Esophagus squamous epithelium (tissue), 5 donors: ENCODE data around the gene ADCY5. TPM values are rescaled to one million over a fixed set of nuclear protein-coding genes. Genes with fewer than 3 reads are reported as not detected.
A peak's percentile ranks its signal among the peaks of the same experiment; 100 is the strongest.

ENCODE experiments used
- DNase-seq: peaks from one replicate; lab custom pipeline; 2025; lab: John Stamatoyannopoulos, UW
- H3K27ac ChIP-seq, 4 donors: fragments of 200-600 bp; sonication (generic); one replicate each; pipeline ENCODE4 v1.5.1; 2016 to 2019; ENCODE audit warnings: mild to moderate bottlenecking in 1 of 4
- H3K27me3 ChIP-seq, 4 donors: fragments of 200-600 bp; sonication (generic); 1 replicate in 3 of 4; 2 replicates in 1 of 4; pipeline versions ENCODE4 v1.5.1 to v1.6.0; 2017 to 2021; ENCODE audit warnings: antibody characterized with exemption in 1 of 4
- H3K36me3 ChIP-seq, 3 donors: fragments of 200-600 bp; sonication (generic); one replicate each; pipeline ENCODE4 v1.5.1; 2016 to 2019
- H3K4me1 ChIP-seq, 3 donors: fragments of 200-600 bp; sonication (generic); one replicate each; pipeline ENCODE4 v1.5.1; 2017 to 2019
- H3K4me3 ChIP-seq, 4 donors: fragments of 200-600 bp; sonication (generic); 1 replicate in 3 of 4; 2 replicates in 1 of 4; pipeline ENCODE4 v1.5.1; 2016 to 2019; ENCODE audit warnings: mild to moderate bottlenecking in 2 of 4, moderate library complexity in 1 of 4
- H3K9me3 ChIP-seq, 3 donors: fragments of 200-600 bp; sonication (generic); one replicate each; pipeline ENCODE4 v1.5.1; 2016 to 2019
- POLR2A ChIP-seq, 4 donors: fragments of 450-650 bp; IDR thresholded peaks; one replicate each; pipeline ENCODE4 v1.6.1; 2017; ENCODE audit warnings: antibody characterized with exemption in 4 of 4, mild to moderate bottlenecking in 4 of 4, moderate library complexity in 3 of 4
- WGBS, 2 donors: methylation state at CpG; one replicate each; pipeline ENCODE4 v1.1.5; 2018; 5-methylcytosine and 5-hydroxymethylcytosine counted together
- intact Hi-C: fragments of 100-400 bp; cut with DNase I; formaldehyde crosslinking; loops from one replicate; pipeline ENCODE4 v1.15.0; 2022
- total RNA-seq, 4 donors: library from RNA; depleted of rRNA; stranded (reverse); fragments of >200 nt; gene quantifications; one replicate each; pipeline ENCODE4 v1.1.0, GENCODE V29; 2016
- TF ChIP-seq, protein P1 (sequence below), 6 experiments: fragments of 450-650 bp in 4 of 6; fragments of 200-600 bp in 2 of 6; sonication (generic) in 2 of 6; IDR thresholded peaks; one replicate each; pipeline ENCODE4 v1.5.1; 2016 to 2019; ENCODE audit warnings: antibody characterized with exemption in 6 of 6, mild to moderate bottlenecking in 4 of 6, moderate library complexity in 4 of 6
- donor health status: DM: yes; HTN: yes; CAD: no.

The ADCY5 gene
- total RNA-seq, 4 donors from 2014 or later, result 0.72 to 17.4 (median 5.3) TPM

DNA sequence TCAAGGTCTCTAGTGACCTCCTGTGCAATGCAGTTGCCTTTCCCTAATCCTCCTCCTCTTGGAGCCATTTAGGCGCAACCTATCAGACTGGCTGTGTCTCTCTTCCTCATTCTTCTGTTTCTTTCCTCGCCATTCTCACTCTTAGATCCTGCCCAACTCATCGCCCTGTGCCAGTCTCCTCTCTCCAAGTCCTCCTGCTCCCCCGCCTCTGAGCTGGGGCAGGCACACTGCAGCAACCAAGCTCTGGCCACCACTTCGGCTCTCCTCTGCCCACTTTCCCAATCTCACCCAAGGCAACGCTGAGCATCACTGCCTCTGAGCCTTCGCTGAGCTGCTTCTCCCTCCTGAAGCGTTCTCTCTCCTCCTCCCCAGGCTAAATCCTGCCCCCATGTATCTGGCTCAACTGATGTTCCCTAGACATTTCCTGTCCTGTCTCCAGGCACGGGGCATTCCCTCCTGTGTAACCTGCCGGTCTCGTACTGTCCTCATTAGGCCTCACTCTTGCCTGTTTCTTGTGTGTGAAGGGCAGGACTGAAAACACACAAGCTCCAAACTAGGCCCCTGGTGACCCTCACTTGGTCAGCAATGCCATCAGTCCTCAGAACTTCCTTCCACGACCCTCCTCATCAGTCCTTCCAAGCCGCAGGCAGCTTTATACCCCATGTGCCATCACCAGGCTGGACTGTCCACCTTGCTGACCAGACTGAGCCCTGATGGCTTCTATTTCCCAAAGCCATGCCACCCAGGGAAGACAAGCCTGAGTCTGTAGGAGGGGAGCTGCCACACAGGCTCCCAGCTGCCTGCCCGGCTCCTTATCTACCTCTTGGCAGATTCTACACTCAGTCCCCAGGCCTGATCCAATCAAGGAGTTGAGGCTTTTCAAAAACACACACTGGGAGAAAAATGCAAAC, 161.6 kb downstream of the ADCY5 start:
- no peak overlapping the region for H3K4me3 ChIP-seq
- intact Hi-C loops, result no loop called here
- no peak for DNase-seq
- H3K27me3 ChIP-seq, result no peaks in the 10 kb centered on the region
- no peaks in the 10 kb centered on the region for H3K4me1 ChIP-seq
- 81 to 88% methylated on average over 13 to 14 of the region's 14 CpGs for WGBS, 2 donors
- TF ChIP-seq, protein P1, sequence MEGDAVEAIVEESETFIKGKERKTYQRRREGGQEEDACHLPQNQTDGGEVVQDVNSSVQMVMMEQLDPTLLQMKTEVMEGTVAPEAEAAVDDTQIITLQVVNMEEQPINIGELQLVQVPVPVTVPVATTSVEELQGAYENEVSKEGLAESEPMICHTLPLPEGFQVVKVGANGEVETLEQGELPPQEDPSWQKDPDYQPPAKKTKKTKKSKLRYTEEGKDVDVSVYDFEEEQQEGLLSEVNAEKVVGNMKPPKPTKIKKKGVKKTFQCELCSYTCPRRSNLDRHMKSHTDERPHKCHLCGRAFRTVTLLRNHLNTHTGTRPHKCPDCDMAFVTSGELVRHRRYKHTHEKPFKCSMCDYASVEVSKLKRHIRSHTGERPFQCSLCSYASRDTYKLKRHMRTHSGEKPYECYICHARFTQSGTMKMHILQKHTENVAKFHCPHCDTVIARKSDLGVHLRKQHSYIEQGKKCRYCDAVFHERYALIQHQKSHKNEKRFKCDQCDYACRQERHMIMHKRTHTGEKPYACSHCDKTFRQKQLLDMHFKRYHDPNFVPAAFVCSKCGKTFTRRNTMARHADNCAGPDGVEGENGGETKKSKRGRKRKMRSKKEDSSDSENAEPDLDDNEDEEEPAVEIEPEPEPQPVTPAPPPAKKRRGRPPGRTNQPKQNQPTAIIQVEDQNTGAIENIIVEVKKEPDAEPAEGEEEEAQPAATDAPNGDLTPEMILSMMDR (IDR thresholded peaks at IDR 0.05), result no peak
- TF ChIP-seq POLR2A (IDR thresholded peaks at IDR 0.05), result no peak
- H3K27ac ChIP-seq, result no peak overlapping the region
- peaks cover 0 to 17% (median 0%) of the 10 kb centered on the region in 3 donors for H3K36me3 ChIP-seq
- no peaks in the 10 kb centered on the region for H3K9me3 ChIP-seq

DNA sequence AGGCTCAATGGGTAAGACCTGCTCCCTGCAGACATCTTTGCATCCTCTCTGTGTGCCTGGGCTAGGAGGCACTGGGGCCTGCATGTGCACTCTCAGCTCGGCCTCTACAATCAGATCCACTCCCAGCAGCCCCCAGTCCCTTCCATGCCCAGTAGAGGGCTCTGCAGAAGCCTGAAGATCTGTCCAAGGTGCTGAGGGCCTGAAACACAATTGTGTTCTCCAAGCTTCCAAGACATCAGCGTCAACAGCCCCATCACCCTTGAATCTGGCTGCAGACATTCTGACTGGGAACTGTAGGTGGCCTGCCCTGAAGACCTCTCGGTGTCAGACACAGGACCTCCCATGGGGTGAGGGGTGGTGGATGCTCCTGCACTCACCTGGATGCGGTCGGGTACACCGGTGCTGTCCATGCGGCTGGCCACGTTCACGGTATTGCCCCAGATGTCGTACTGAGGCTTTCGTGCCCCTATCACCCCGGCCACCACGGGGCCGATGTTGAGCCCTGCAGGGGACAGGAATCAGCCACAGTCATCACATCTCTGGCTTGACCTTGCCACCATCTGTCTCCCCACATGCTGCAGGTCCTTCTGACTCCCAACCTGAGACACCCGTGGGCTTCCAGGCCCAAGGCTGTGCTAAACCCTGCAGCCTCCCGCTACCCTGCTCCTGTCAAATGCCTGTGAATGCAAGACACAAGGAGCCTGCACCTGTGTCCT, 162.4 kb downstream of the ADCY5 start:
- no peaks in the 10 kb centered on the region for H3K4me1 ChIP-seq
- intact Hi-C loops, result no loop called here
- DNase-seq, result no peak
- WGBS, 2 donors, result 86 to 100% methylated on average over 2 to 5 of the region's 16 CpGs
- H3K4me3 ChIP-seq, result no peak overlapping the region
- H3K36me3 ChIP-seq, result peaks cover 0 to 17% (median 0%) of the 10 kb centered on the region in 3 donors
- no peaks in the 10 kb centered on the region for H3K9me3 ChIP-seq
- no peak overlapping the region for H3K27ac ChIP-seq
- H3K27me3 ChIP-seq, result no peaks in the 10 kb centered on the region
- TF ChIP-seq, protein P1 (IDR thresholded peaks at IDR 0.05), result peak in 4 of 6 experiments; percentile 30 to 56 (median 36)
- TF ChIP-seq POLR2A (IDR thresholded peaks at IDR 0.05), result no peak

DNA sequence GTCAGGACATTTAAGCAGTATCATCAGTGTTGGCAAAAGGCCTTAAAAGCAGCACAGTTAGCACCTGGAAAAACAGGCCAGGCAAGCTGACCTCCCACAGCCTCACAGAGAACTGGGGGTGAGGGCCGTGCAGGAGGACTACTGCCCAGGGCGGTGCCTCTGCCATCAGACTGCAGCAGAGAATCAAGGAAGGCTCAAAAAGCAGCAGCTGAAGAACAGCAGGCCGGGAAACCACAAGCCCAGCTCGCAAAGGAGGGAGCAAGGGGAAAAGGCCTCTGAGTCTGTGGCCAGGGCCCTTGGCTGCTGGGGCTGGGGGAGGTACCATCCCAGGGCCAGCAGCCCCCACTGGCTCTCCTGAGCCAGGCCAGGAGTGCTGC, 163.0 kb downstream of the ADCY5 start:
- peaks cover 0 to 13% (median 0%) of the 10 kb centered on the region in 3 donors for H3K36me3 ChIP-seq
- no peaks in the 10 kb centered on the region for H3K4me1 ChIP-seq
- no peak overlapping the region for H3K27ac ChIP-seq
- no peak for DNase-seq
- H3K4me3 ChIP-seq, result no peak overlapping the region
- intact Hi-C loops, result no loop called here
- 73% methylated on average over 4 of the region's 4 CpGs; no CpG with 5 or more reads in 1 of the 2 donors for WGBS, 2 donors
- H3K27me3 ChIP-seq, result no peaks in the 10 kb centered on the region
- TF ChIP-seq, protein P1 (IDR thresholded peaks at IDR 0.05), result no peak
- no peak for TF ChIP-seq POLR2A (IDR thresholded peaks at IDR 0.05)
- H3K9me3 ChIP-seq, result no peaks in the 10 kb centered on the region

DNA sequence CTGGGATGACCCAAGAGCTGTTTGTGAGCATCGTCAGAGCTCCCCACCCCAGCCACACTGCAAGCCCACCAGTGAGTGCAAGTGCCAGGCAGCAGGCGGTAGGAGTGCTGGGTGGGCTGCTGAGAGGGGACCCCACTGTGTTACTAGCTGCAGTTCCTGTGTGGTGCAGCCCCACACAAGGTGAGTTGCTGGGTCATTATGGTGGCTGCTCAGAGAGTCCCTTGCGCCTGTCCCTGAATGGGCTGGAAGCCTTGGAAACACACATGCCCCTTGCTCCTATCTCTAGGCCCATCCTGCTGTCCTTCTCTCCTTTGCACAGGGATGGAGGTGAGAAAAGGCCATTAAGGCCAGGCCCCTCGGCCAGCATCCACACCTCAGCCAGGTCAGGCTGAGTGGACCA, 163.4 kb downstream of the ADCY5 start:
- TF ChIP-seq POLR2A (IDR thresholded peaks at IDR 0.05), result no peak
- TF ChIP-seq, protein P1 (IDR thresholded peaks at IDR 0.05), result no peak
- Histone ChIP-seq H3K4me1 (no peaks in the 10 kb centered on the region), H3K36me3 (peaks cover 0 to 8% (median 0%) of the 10 kb centered on the region in 3 donors), H3K27me3 (no peaks in the 10 kb centered on the region), H3K9me3 (no peaks in the 10 kb centered on the region), H3K27ac (no peak overlapping the region), H3K4me3 (no peak overlapping the region)
- WGBS, 2 donors, result 76 to 78% methylated on average over 2 to 4 of the region's 4 CpGs
- DNase-seq, result no peak
- intact Hi-C loops, result no loop called here

DNA sequence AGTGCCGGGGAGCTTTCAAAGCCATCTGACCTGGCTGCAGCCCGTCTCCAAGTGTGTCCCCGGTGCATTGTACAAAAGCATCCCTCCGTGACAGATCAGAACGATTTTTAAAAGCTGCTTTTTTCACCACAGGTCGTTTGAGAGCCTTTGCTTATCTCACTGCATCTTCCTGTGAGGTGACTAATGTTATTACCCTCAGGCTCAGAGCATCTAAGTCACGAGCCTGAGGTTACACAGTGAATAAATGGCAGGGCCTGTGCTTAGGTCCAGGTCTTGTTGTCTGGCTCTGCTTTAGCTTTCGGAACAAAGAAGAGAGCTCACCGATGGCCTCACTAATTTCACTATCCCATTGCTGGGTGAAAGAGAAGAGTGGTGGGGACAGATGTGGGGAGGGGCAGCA, 163.8 kb downstream of the ADCY5 start:
- Histone ChIP-seq H3K27me3 (no peaks in the 10 kb centered on the region), H3K4me1 (no peaks in the 10 kb centered on the region), H3K4me3 (no peak overlapping the region), H3K9me3 (no peaks in the 10 kb centered on the region), H3K36me3 (peaks cover 0 to 5% (median 0%) of the 10 kb centered on the region in 3 donors), H3K27ac (no peak overlapping the region)
- intact Hi-C loops, result no loop called here
- TF ChIP-seq POLR2A (IDR thresholded peaks at IDR 0.05), result no peak
- TF ChIP-seq, protein P1 (IDR thresholded peaks at IDR 0.05), result no peak
- no peak for DNase-seq
- 70 to 75% methylated on average over 9 of the region's 9 CpGs for WGBS, 2 donors
